C4-2B (cell line): ENCODE measurements around the gene KDM4C.

Source experiments
- ZFX ChIP-seq: fragments of 450-650 bp; IDR thresholded peaks from 2 replicates; pipeline ENCODE4 v1.6.1; 2017
- TF ChIP-seq, protein P1 (sequence below): fragments of 450-650 bp; conservative IDR thresholded peaks from 2 replicates; pipeline ENCODE4 v1.5.1; 2017; ENCODE audit warnings: mild to moderate bottlenecking

- TF ChIP-seq, protein P1, sequence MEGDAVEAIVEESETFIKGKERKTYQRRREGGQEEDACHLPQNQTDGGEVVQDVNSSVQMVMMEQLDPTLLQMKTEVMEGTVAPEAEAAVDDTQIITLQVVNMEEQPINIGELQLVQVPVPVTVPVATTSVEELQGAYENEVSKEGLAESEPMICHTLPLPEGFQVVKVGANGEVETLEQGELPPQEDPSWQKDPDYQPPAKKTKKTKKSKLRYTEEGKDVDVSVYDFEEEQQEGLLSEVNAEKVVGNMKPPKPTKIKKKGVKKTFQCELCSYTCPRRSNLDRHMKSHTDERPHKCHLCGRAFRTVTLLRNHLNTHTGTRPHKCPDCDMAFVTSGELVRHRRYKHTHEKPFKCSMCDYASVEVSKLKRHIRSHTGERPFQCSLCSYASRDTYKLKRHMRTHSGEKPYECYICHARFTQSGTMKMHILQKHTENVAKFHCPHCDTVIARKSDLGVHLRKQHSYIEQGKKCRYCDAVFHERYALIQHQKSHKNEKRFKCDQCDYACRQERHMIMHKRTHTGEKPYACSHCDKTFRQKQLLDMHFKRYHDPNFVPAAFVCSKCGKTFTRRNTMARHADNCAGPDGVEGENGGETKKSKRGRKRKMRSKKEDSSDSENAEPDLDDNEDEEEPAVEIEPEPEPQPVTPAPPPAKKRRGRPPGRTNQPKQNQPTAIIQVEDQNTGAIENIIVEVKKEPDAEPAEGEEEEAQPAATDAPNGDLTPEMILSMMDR = no peak
- no peak for TF ChIP-seq ZFX
These were observed 220.8 kb downstream of the KDM4C start for GRCh38 chr9:6978591-6978990.
